ENCODE results near the gene UBE2J2.

Gene UBE2J2

DNA sequence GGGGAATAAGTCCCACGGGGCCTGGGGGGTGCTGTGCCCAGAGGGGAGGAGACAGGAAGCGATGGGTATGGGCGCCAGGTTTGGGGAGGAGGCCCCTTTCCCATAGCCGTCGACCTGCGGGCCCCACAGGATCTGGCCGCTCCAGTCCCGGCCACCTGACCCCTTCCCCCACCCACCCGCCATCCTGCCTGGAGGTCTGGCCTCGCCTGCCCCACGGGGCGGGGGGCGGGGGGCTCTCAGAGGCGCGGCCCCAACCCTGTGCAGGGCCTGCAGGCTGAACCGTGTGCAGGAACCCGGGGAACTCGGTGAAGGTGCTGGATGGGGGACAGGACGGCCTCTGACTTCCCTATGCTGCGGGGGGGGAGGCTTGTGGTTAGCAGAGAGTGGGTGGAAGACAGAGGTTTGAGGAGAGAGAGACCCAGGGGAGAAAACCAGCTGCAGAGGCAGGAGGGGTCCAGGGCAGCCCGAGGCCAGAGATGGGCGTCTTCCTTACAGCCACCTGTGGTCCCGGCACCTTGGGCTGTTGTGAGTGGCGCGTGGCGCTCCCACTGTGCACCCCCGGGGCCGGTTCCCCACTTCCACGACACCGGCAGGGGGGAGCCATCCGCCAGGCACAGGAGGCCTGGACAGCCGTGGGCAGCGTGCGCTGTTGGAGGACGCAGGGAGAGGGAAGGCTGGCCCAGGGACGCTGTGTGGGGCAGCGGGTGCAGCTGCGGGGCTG lies 64.8 kb downstream of the UBE2J2 start:
- no peak for DNase-seq

DNA sequence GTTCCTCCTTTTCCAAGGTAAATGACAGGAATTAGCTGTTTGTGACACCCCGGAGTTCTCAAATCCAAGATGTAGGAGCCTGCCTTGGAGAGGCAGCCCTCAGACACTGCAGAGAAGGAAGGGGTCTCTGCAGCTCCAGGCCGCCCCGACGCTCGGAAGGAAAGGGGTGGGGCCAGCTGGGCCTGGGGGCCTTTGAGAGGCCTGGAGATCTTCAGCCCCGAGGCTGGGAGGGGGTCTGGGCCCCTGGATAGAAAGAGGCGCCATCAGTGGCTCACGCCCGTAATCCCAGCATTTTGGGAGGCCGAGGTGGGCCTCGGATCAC lies 66.1 kb downstream of the UBE2J2 start:
- no peak for DNase-seq

DNA sequence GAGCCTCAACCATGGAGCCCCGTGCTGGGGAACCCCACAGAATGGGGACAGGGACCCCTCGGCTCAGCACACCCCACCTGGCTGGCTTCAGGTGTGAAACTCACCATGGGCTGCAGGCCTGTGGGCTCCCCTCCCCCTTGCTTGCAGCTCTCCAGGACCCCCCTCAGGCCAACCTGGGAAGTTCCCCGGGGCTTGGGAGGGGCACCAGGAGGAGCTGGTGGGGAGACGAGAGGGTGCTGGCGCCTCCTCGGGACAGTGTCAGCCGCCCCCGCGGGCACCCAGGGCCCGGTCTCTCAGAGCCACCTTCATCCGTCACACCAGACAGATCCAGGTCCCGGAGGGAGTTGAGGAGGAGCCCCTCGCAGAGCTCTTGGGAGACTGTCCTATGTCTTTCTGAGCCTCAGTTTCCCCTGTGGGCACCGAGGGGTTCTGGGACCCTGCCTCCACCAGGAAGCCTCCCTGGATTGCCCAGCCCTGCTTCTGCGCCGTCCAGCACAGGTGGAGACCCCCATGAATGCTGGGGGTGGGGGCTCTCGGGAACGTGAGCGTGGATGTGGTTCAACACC lies 66.6 kb downstream of the UBE2J2 start:
- no peak for DNase-seq

DNA sequence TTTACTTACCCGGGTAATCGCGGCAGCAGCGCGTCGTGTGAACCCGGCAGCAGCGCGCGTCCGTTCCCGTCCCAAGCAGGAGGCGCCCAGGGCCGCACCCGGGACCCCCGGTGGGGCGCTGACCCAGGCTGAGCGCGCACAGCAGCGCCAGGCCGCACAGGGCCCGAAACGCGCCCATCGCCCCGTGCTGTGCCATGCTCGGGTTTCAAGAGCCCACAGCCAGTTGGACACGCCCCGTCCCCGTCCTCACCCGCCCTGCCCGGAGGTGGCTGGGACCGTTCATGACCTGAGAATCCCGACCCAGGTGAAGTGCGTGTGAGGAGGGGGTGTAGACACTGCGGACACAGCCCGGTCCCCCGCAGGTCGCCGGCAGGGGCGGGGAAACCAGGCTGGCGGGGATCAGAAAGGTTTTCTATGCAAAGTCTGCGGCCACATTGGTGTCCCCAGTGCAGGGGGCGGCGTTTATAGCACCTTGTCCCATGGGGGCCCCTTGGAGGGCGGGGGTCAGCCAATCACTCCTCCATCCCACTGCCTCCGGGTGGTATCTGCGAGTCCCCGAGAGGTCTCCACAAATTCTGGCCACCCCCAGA lies 67.2 kb downstream of the UBE2J2 start, which contains the start of gene TNFRSF18:
Gene TNFRSF18 (minus strand): TSS at position 217 of the 590 bp plus-strand sequence. CDS start 21 bp downstream, at position 196.
- no peak for DNase-seq

DNA sequence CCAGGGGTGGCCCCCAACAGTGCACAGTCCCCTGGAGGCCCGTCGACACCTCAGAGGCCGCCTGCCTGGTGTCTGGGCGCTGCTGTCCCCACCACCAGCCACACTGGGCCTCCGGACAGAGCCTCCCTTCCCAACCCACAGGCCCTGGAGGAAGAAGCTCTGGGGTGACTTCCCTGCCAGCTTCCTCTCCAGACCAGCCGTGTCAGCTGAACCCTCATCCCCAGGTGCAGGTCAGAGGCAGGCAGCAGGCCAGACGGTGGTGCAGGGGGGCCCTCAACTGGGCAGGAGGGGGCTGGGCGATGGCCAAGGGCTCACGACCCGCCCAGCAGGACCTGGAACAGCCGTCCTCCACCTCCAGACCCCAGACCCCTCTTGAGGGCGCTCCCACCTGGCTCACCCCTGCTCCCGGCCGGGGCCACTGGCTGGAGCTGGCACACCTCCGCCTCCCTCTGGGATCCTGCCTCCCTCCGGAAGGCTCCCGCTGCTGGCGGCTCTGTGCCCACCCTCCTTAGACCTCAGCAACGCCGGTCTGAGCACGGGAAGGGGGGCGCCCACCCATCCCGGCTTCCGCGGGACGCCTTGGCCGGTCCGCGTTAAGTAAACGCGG lies 67.8 kb downstream of the UBE2J2 start:
- no peak for DNase-seq

DNA sequence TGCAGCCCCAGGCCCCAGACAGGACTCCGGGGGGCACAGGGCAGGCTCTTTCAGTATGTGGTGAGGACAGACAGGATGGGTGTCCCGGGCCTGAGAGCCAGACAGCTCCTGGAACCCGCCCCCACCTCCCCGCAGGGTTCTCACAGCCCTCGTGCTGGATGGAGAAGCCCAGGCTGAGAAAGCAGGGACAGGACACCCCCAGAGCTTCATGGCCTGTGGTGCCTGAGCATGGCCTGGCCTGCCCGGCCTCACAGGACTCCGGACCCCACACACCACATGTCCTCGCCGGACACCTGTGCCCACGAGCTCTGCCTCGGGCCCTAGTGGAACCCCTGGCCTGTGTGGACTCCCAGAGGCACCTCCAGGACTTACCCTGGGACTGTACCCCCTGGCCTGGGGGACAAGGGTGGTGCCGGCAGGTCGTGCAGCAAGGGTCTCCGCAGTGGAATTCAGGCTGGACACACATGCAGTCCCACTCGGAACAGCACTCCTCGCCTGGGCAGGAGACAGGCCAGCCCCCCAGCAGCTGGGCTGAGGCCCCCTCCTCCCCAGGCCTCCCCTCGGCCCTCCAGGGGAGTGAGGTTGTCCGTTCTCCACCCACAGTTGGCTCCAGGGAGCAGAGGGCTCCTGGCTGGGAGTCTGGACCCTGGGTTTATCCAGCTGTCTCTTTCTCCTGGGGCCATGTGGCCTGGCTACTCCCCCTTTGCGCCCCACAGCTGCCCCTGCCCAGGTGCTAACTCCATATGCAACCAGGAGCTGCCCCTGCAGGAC lies 68.5 kb downstream of the UBE2J2 start:
- DNase-seq: no peak

DNA sequence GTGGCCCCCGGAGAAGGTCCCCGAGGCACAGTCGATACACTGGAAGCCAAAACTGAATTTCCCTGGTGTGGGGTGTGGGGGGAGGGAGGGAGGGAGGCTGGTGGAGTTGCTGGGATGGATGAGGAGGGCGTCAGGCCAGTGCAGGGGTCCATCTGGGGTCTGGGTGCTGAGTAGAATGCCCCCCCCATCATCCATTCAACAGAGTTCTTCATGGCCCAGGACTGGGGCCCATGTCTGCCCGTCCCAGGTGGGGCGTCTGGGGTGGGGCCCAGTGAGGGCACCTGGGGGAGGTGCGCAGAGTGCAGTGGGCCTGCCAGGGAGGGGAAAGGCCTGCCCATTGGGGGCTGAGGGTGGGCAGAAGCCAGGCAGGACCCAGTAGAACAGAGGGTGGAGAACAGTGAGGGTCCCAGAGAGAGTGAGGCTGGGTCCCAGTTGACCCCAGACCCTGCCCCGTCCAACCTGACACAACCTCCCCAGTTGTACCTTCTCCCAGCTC lies 69.2 kb downstream of the UBE2J2 start:
- DNase-seq: no peak

Data from suppressor macrophage treated with lipopolysaccharide for 4 hours (primary cell).